ENCODE measurements around the gene HELZ. TPM values are rescaled to one million over a fixed set of nuclear protein-coding genes. Genes with fewer than 3 reads are reported as not detected.

Gene HELZ
- total and polyA plus RNA-seq, 2 of the 8 experiments (the other 6 are each of a cell fraction or from before 2014, with no cell fraction given), result 10.0 to 48.7 TPM

DNA sequence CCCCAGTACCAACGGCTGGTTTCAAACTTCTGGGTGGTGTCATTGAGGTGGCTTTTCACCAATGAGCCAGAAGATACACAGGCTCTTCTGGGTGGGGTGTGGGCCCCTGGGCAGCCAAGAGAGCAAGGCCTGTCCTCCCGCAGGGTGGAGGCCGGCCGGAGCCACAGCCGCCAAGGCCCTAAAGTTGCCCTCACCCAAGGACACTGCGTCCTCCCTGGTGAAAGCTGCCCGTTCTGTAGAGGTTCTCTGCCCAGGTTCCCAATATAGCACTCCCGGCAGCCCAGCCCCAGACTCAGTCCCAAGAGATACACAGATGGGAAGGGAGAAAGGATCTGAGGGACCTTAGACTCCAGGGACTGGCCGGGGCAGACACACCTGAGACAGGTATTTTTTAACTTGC lies 211.4 kb downstream of the HELZ start:
- no peaks in the 10 kb centered on the region for H3K4me1 ChIP-seq (replicated peaks in 1 of 4; ENCODE audit: control insufficient read depth in 3 of 4, insufficient read depth in 4 of 4, low read length in 3 of 4)
- no peak for FAIRE-seq
- no peaks in the 10 kb centered on the region for H3K79me2 ChIP-seq (ENCODE audit: control insufficient read depth in 1 of 2, insufficient read depth in 2 of 2, low read length in 2 of 2)
- no peaks in the 10 kb centered on the region for H4K20me1 ChIP-seq (replicated peaks in 1 of 2; ENCODE audit: control insufficient read depth in 1 of 2, insufficient read depth in 2 of 2, low read length in 2 of 2)
- H4K5ac ChIP-seq (ENCODE audit: insufficient read length, low read depth, low read length), result no peak overlapping the region
- H2BK5ac ChIP-seq (ENCODE audit: low read depth, low read length), result no peak overlapping the region
- H2BK15ac ChIP-seq (ENCODE audit: low read length), result no peak overlapping the region
- H2AFZ ChIP-seq (ENCODE audit: low read length), result no peak overlapping the region
- no peak overlapping the region for H3K18ac ChIP-seq (ENCODE audit: extremely low read depth, low read length)
- H3K9ac ChIP-seq (replicated peaks in 1 of 4; ENCODE audit: extremely low read depth in 1 of 4, low read depth in 3 of 4, low read length in 3 of 4), result no peak overlapping the region
- H4K8ac ChIP-seq (ENCODE audit: extremely low read depth, insufficient read depth, low read length), result no peak overlapping the region
- H2BK20ac ChIP-seq (ENCODE audit: low read length), result no peak overlapping the region
- WGBS, 2 experiments (ENCODE audit: extremely low coverage in 1 of 2, insufficient coverage in 1 of 2, insufficient read length in 1 of 2, insufficient replicate concordance in 2 of 2, low coverage in 1 of 2, low lambda C conversion rate in 2 of 2, missing lambda C conversion rate in 1 of 2), result 95% methylated on average over 9 of the region's 9 CpGs; no CpG with 5 or more reads in 1 of the 2 experiments
- H3K23me2 ChIP-seq (ENCODE audit: low read depth, low read length), result no peaks in the 10 kb centered on the region
- no peak overlapping the region for H3K23ac ChIP-seq (ENCODE audit: insufficient read length)
- no peak overlapping the region for H3K4ac ChIP-seq (replicated peaks; ENCODE audit: insufficient read length, low read depth, low read length)
- H3K36me3 ChIP-seq (ENCODE audit: control insufficient read depth in 2 of 4, insufficient read depth in 4 of 4, low read length in 3 of 4), result no peaks in the 10 kb centered on the region
- DNase-seq (ENCODE audit: low read depth in 1 of 2, low spot score in 2 of 2), result no peak
- no peak overlapping the region for H3K4me3 ChIP-seq (ENCODE audit: extremely low read depth in 1 of 4, insufficient read depth in 2 of 4, low read depth in 3 of 4, low read length in 4 of 4)
- no peaks in the 10 kb centered on the region for H3K79me1 ChIP-seq (ENCODE audit: low read depth, low read length)
- no peaks in the 10 kb centered on the region for H3K27me3 ChIP-seq (replicated peaks in 1 of 4; ENCODE audit: control insufficient read depth in 3 of 4, extremely low read depth in 1 of 4, insufficient read depth in 3 of 4, low read length in 3 of 4)
- H3K9me3 ChIP-seq (ENCODE audit: insufficient read depth in 2 of 2, low read depth in 1 of 2, low read length in 1 of 2), result no peaks in the 10 kb centered on the region
- ChIA-PET CTCF (ENCODE audit: partially characterized antibody) (interaction anchor here (0.7 to 1.4 kb wide), 2 partner anchors 17 to 49 kb away, joined by 3 to 4 read pairs; no protein-coding TSS in a partner anchor), POLR2A (ENCODE audit: partially characterized antibody) (interaction anchor here (1.3 kb wide), 1 partner anchor 10 kb away, joined by 3 read pairs; the partner anchor contains the start of gene CACNG1)
- no peak overlapping the region for H3K27ac ChIP-seq (ENCODE audit: low read depth, low read length)
- H2BK120ac ChIP-seq (replicated peaks; ENCODE audit: low read depth, low read length), result no peak overlapping the region
- H4K91ac ChIP-seq (replicated peaks; ENCODE audit: insufficient read length, low read length), result no peak overlapping the region
- no peak overlapping the region for H3K4me2 ChIP-seq (ENCODE audit: insufficient read depth in 1 of 2, low read depth in 2 of 2, low read length in 2 of 2)
- H2AK5ac ChIP-seq (ENCODE audit: low read depth, low read length), result no peak overlapping the region
- no peak overlapping the region for H2BK12ac ChIP-seq (ENCODE audit: low read depth, low read length)
- no peak overlapping the region for H3K56ac ChIP-seq (replicated peaks; ENCODE audit: insufficient read length, low read depth, low read length)
- no peak overlapping the region for H3K14ac ChIP-seq (ENCODE audit: insufficient read length)
- no peak for TF ChIP-seq POLR2A (IDR thresholded peaks at IDR 0.05; ENCODE audit: control extremely low read depth in 1 of 2, low read depth in 2 of 2, low read length in 2 of 2)
- TF ChIP-seq SIN3A (conservative IDR thresholded peaks at IDR 0.05 in 1 of 2, IDR thresholded peaks at IDR 0.05 in 1 of 2; ENCODE audit: low read depth in 1 of 2, low read length in 2 of 2), result no peak
